ENCODE measurements around the gene PKNOX2.

Gene PKNOX2

DNA sequence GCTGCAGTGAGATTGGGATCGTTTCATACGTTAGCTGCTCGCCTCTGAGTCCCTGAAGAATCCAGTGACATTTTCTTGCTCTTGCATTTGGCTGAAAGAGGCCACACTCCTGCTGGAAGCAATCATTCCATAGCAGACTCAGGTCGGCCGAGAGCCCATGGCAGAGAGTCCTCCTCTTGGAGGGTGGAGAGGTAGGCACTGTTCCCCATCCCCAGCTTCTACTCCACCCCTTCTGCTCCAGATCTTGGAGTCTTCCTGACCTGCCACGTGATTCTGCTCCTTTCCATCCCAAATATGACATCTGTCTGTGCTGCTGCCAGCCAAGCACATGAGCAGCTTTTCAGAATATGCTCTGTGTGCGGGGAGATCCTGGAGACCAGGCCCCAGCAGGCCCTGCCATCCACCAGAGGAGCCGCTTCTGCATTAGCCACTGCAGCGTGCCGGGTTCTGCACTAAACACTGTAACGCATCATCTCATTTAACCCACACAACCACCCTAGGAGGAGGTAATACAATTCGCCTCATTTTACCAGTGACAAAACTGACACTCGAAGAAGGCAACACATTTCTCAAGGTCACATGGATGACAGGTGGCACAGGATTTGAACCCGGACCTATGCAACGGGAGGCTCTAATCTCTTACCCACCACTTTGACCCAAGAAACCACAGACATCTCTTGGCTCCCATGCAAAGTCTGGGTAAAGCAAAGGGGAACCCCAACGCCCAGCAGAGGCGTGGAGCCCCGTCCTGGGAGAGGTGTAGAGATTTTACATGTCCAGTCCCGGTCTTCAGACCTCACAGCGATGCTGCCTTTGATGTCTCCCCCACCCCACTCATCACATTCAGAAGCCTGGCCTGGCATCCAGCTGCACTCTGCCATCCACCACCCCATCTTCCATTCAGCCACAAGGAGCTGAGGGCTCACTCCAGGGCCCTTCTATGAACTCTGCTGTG is 252.7 kb downstream of the PKNOX2 start:
- no peak for FAIRE-seq
- DNase-seq (ENCODE audit: extremely low spot score, insufficient read length, low read depth): no peak

DNA sequence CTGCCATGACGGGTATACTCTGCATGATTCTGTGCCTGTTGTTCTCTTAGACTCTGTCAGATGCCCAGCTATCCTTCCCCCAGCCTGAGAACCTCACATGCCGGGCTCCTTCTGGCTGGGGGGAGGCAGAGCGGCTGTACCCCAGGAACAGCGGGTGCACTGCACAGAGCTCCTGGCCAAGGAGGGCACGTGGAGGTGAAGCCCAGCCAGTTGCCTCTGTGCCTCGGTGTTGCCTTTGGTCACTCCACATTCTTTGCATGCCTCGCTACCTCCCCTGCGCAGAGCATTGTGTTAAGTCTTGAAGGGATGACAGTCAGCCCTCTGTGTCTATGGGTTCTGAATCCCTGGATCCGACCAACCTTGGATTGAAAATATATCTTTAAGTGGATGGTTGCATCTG is 253.8 kb downstream of the PKNOX2 start:
- DNase-seq (ENCODE audit: extremely low spot score, insufficient read length, low read depth) (no peak), FAIRE-seq (no peak)

DNA sequence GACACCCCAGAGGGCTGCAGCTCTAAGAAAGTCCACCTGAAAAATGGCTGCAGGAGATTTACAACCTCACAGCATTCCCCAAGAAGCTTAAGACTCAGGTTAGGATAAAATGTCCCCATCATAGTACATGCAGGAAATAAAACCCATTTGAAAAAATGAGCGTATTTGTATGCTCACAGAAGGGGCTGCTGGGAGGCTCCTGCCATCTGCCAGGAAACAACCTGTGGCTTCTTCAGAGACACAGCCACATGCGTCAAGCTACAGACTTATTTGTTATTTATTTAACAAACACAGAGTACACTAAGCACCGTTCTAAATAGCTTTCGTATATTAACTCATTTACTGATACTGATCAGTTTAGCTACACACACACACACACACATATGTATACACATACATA is 258.1 kb downstream of the PKNOX2 start:
- FAIRE-seq (no peak), DNase-seq (ENCODE audit: extremely low spot score, insufficient read length, low read depth) (no peak)

DNA sequence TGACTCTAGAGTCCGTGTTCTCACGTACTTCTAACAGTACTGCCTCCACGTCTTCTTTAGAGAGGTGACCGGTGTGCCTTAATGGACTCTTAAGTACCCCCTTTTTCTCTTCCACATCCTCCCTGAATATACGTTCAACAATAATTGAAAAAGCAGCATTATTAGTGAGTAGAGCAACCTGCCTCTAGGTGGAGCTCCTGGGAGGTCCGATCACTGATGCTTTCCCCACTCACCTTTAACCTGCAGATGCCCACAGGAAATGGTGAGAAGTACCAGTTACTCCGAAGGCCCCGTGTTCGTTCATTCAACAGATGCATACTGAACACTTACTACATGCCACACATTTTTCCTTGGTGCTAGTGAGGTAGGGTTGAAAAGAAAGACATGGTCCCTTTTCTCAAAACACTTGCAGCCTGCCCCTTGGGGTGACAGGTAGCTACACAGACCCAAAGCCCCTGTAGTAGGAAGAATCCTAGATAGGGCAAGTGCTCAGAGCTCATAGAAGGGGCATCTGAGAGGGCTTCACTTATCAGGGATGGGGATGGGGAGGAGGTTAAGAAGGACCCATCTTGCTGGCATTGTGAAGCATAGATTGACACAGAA is 258.8 kb downstream of the PKNOX2 start:
- FAIRE-seq (peak; percentile 79), DNase-seq (ENCODE audit: extremely low spot score, insufficient read length, low read depth) (peak; percentile 20)

DNA sequence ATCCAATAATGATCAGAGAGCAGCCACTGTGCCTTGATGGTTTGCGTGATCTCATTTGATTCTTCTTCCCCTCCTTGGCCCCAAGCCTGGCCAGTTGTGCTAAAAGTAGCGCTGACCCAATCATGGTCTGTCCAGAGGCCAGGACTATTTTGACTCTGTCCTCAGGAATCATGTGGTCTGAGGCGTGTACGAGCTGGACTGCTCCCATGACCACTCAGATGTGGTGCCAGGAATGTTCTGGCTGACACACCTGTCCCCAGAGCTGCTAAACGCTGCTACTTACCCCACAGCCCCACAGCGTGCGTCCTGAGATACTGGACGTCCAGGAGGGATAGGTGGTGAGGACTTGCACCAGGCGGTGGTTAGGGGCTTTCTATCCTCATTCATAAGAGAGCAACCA is 261.1 kb downstream of the PKNOX2 start:
- no peak for FAIRE-seq
- DNase-seq (ENCODE audit: extremely low spot score, insufficient read length, low read depth): no peak

DNA sequence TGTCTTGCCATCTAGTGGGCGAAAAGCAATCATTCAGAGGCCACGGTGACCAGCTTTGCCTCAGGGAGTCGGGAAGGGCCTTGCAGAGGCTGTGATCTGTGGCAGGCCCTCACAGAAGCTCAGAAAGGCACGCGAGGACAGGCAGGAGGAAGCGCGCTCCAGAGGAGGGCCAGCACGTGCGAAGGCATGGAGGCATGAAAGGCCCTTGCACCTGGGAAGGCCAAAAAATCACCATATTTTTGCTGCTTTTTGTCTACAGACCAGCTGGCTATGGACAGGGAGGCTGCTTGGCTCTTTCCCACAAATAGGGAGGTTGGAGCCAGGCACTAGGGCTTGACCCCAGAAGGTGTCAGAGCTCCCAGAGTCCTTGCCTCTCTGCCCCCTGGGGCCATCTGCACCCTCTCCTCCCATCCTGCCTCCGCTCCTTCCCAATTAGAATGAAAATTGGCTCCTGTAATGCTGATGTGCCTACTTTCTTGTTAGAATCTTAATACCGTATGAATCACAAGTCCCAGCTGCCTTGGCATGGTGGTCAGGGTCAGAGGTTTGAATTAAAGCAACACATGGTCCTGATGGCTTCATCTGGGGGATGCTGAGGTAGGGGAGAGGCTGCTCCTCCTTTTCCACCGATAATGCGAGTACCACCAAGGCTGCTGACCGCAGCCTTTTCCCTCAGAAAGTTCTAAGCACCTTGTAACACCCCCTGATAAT is 262.4 kb downstream of the PKNOX2 start:
- FAIRE-seq (no peak), DNase-seq (ENCODE audit: extremely low spot score, insufficient read length, low read depth) (no peak)

DNA sequence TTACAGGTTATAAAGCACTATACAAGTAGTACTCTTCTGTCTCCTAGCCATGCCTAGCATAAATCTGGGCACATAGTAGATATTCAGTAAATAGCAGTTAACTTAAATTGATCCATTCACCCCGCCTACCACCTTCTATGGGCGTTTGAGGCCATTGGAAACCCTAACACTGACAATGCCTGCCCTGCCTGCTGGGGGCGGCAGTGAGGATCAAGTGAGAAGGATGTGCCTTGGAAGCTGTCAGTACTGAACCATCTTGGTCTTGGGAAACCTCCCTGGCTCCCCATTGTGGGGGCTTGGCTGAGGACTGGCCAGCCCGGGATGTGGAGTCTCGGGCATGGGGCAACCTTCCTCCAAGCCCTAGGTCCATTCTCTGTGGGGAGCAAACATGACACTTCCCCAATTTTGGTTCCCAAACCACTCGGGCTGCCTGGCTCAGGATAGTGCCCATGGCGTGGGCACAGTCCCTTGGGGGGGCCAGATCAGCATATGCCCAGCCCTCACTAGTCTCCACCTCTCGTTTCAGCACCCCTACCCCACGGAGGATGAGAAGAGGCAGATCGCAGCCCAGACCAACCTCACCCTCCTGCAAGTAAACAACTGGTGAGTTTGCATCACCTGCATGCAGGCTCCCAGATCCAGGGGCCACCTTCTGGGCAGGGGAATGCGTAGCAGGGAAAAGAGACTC is 264.1 kb downstream of the PKNOX2 start:
- DNase-seq (ENCODE audit: extremely low spot score, insufficient read length, low read depth) (no peak), FAIRE-seq (no peak)

DNA sequence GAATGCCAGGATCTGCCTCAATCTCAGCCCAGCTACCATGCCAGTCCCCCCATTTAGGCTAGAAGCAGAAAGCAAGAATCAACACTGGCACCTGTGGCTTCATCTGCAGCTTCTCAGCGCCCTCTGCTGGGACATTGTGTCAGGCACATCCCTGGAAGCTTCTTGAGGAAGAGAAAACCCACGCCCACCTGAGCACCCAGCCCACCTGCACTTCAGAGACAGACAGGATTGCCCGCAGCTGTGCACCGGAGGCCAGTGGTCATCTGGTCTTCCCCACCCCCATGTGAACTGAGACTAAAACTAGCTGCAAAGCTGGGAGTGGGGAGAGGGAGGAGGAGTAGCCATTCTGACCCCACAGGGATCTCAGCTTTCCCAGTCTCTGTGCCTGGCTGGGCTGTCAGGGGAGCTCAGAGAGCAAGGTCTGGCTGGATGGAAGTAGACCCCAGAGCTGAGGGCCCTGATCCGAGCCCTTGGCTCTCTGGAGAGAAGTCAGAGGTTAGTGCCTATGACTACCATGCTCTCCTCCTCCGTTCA is 264.7 kb downstream of the PKNOX2 start:
- DNase-seq (ENCODE audit: extremely low spot score, insufficient read length, low read depth): peak; percentile 25
- peak; percentile 67 for FAIRE-seq

DNA sequence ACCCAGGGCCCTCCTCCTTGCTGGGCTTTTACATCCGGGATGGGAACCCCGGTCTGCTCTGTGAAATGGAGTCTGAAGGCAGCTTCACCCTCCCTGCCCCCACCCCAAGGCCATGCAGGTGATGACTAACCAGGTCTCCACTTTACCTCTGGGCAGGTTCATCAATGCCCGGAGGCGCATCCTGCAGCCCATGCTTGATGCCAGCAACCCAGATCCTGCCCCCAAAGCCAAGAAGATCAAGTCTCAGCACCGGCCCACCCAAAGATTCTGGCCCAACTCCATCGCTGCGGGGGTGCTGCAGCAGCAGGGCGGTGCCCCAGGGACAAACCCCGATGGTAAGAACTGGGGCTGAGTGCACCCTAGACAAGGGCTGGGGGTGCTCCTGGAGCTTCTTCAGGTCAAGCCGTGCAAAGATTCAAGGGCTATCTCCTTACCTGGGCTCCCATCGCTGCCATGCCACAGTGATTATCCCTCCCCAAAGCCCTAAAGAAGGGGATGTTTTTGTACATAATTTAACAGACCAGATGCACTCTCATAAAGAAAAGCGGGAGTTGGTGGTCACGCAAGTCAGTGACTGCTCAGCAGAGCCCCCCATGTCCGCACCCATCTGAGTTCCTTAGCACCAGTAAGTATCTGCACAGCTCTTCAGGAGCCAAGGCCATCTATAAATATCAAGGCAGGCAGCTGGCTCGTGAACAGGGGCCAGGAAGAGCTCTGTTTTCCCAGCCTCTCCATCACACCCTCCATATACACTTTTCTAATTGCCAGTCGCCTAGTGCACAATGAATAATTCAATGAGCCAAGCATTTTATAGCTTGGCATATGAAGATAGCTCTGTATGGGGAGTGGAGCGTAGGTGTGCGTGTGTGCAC is 265.5 kb downstream of the PKNOX2 start:
- DNase-seq (ENCODE audit: extremely low spot score, insufficient read length, low read depth): no peak
- FAIRE-seq: no peak

DNA sequence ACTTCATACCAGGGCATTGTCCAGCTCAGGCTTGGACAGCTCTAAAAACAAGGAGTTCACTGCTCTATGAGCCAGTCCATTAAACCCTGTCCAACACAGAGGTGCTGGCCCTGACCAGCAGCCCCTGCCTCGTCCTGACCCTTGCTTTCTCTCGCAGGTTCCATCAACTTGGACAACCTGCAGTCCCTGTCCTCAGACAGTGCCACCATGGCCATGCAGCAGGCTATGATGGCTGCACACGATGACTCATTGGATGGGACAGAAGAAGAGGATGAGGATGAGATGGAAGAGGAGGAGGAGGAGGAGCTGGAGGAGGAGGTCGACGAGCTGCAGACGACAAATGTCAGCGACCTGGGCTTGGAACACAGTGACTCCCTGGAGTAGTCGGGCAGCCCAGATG is 266.5 kb downstream of the PKNOX2 start:
- DNase-seq (ENCODE audit: extremely low spot score, insufficient read length, low read depth) (no peak), FAIRE-seq (no peak)

DNA sequence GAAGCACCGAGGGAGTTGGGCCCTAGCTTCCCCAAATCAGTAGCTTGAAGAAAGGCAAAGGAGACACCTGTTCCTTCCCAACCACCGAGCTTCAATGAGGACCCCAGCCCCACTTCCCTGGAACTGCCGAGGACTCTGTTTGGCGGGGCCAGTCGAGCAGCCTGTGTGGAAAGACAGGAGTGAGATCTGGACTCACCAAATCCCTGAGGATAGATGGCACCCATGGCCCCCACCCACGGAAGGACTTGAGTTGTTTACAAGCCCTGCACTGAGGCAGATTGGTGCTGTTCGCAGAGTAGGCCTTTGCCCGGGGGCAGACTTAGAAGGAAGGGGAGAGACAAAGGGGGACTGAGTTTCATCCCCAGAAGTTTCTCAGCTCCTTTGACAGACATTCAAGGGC is 266.9 kb downstream of the PKNOX2 start:
- FAIRE-seq (no peak), DNase-seq (ENCODE audit: extremely low spot score, insufficient read length, low read depth) (no peak)

DNA sequence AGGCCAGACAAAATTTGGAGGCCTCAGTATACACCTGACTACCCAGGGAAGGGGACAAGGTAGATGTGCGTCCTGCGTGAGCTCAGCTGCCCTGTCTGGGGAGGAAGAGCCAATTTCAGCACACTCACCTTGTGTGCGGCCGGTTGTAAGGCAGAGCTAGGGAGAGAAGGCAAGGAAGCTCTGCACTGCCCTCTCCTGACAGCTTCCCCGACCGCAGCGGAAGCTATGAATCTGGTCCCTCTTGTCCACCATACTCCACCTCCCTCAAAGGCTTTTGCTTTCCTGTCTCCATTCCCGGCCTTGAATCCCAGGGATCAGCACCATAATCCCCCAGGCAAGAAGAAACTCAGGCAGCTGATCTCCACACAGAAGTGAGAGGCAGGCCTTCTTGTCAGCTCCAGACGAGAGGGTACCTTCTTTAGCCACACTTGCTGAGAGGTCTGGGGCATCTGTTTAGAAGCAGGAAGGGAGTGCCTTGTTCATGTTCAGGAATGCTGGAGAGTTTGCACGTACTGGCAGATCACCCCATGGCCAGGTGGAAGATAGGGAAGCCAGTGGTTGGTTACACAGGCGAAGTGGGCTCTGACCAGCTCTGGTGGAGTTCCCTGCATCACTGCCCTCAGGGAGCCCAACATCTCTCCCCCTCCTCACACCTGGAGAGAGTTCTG is 269.0 kb downstream of the PKNOX2 start:
- no peak for FAIRE-seq
- peak; percentile 22 for DNase-seq (ENCODE audit: extremely low spot score, insufficient read length, low read depth)

DNA sequence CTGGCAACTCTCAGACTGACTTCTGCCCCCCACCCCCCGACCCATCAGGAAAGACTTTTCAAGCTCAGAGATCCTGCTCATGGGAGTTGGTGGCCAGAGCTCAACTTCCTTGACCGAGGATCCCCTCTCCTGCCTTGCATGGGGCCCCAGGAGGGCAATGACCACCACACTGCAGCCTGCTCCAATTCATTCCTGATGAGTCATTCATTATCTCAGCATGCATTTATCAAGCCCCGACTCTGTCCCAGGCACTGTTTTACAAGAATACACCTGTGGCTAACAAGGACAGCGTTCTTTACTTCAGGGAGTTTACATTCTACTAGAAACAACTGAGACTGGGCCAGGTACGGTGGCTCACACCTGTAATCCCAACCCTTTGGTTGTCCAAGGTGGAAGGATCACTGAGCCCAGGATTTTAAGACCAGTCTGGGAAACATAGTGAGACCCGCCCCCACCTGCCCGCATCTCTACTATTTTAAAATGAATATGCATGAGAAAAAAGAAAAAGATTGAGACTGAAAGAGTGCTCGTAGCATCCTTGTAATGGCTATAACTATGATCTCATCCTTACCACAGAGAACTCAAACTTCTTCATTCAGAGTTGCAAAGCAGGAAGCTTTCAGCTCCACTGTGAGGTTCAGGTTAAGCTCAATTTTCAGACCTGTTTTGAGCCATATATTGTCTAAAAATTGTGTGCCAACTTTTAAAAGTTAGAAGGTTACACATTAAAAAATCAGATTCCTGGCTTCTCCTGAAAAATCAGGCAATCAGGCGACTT is 271.1 kb downstream of the PKNOX2 start:
- no peak for FAIRE-seq

DNA sequence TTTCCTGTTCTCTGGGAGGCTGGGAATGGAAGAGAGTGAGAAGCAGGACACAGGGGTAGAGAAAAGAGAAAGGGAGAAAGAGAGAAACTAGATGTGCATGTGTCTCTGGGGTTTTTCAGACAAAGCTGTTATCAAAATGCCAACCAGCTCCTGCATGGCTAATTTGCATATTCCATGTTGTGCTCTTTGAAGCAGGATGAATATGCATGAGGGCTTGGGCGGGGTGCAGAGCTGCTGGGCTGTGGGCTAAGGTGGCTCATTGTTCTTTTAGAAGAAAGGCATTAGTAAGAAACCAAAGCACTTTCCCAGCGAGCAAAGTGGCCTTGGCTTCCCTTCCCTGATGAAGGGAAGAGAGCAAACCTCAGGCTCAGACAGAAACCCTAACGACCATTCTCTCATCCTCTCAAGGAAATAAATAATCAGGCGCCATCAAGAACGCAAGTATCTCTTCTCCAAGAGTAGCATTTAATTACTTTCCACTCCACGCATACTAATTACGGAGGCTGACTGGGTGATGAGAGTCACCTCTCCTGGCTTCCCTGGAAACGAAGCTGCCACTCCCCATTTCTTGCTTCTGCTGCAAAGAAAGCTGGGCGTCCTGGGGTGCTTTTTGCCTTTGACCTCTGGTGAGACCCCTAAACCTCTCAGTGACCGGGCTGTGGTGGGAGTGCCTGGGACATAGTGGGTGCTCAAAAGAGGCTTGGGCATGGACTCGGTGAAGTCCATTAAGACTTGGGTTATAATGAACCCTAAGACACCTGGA is 277.3 kb downstream of the PKNOX2 start:
- FAIRE-seq: no peak
- no peak for DNase-seq (ENCODE audit: extremely low spot score, insufficient read length, low read depth)

More for the DNA sequence above, 271.1 kb downstream of the PKNOX2 start:
- no peak for DNase-seq (ENCODE audit: extremely low spot score, insufficient read length, low read depth)

DNA sequence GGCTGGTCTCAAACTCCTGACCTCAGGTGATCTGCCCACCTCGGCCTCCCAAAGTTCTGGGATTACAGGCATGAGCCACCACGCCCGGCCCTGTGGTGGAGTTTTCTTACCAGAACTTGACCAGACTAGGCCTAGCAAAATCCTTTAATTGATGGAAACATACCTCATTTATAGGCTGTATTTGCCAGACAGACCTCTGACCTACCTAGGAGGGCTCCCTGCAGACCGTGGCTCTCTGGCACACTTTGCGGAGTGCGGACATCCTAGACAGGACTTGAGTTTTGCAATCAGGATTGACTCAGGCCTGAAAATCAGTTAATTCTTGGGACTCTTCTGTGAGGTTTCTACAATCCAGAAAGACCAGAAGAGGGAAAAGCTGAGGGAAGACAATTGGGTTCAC is 278.4 kb downstream of the PKNOX2 start:
- DNase-seq (ENCODE audit: extremely low spot score, insufficient read length, low read depth) (no peak), FAIRE-seq (no peak)

DNA sequence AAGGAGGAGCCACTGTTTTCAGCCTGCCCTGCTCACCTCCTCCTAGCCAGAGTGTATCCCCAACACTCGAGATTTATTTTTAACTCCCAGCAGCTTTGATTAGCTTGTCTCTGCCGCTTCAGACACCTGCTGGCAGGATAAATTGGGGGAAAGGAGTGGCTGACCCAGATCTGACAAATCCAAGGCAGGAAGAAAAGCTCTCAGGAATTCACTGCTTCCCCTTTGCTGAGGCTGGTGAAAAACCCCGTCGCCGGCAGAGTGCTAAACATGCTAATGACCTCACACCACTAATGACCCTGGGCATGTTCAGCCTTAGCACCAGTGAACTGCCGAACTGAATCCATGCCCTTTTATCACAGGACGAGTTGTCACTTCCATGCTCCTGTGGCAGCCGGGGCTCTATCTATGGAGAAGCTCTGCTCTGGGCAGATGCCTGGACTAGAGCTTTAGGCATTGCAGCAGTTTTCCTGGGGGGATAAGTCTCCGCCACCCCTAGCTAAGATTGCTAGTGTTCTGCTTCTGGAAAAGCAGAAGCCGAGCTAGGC is 279.3 kb downstream of the PKNOX2 start:
- FAIRE-seq (no peak), DNase-seq (ENCODE audit: extremely low spot score, insufficient read length, low read depth) (no peak)

DNA sequence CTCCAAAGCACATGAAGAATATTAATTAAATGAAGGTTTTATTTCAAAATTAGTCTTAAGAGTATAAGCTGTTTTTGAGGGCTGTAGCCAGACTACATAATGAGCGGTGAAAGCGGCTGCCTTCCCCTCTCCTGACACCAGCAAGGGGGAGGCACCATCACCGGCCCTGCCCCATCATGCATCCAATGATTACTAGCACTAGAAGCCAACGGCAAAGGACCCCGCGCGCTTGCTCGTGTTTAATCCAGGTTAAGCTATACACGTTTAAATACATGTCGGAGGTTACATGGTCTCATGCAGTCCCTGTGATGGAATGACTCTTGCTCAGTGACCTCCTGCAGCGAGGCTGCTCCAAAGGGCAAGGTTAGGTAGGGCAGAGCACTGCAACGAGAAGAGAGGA is 281.2 kb downstream of the PKNOX2 start:
- FAIRE-seq: no peak
- no peak for DNase-seq (ENCODE audit: extremely low spot score, insufficient read length, low read depth)
